GM21723 (cell line): ENCODE data around the gene INSYN2A.

Source experiments
- ATAC-seq: cut with Tn5 transposase; IDR thresholded peaks from one replicate; pipeline ENCODE4 v1.9.1; 2021; ENCODE audit warnings: mild to moderate bottlenecking, moderate library complexity; ENCODE audit not compliant: unreplicated experiment

INSYN2A gene

DNA sequence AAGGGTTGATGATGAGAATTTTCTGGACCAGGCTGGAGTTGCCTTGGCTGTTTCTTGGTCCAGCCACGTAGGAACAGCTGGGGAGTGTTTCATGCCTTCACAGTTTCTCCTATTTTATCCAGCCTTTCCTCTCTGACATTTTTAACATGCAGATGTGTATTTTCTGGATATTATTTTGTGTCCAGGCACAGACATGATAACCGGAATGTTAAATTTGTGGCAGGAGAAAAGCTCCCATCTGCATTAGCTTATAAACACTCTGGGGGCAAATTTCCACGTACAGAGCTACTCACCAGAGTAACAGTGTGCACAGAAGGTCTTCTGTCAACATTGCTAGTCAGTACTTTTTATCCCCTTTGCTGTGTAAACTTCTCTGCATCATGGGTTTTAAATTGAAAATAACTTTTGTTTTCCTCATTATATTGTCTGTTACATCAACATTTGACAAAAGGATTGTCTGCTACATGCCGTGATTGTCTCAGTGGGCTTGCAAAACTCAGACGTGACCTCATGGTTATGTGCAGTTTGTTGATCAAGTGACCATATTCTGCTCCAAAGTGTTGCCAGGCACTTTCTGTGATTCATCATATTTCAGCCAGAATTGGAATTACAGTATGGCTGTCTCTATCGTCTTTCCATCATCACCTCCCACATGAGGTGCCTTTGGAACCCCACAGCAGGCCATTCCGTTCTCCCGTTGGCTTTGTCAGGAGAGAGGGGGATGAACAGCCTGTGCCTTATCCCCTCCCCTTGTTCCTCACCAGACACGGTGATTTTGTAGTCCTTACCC lies 41.4 kb downstream of the INSYN2A start:
- ATAC-seq = no peak

DNA sequence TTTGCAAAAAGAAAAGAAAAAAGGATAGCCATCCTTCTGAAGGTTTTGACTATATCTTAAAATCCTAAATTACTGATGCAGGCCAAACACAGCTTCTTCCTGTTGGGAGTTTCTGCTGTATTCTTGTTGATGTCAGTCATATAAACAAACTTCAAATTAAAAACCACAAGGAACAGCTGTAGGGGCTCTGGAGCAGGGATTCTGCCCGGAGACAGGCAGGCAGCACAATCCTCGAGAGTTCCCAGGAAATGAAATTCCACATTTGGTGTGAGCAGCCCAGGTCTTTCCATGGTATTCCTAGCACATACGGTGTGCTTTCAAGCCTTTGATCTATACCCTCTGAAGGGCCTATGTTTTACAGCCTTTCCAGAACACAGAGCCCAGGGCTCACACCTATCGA lies 43.2 kb downstream of the INSYN2A start:
- no peak for ATAC-seq

DNA sequence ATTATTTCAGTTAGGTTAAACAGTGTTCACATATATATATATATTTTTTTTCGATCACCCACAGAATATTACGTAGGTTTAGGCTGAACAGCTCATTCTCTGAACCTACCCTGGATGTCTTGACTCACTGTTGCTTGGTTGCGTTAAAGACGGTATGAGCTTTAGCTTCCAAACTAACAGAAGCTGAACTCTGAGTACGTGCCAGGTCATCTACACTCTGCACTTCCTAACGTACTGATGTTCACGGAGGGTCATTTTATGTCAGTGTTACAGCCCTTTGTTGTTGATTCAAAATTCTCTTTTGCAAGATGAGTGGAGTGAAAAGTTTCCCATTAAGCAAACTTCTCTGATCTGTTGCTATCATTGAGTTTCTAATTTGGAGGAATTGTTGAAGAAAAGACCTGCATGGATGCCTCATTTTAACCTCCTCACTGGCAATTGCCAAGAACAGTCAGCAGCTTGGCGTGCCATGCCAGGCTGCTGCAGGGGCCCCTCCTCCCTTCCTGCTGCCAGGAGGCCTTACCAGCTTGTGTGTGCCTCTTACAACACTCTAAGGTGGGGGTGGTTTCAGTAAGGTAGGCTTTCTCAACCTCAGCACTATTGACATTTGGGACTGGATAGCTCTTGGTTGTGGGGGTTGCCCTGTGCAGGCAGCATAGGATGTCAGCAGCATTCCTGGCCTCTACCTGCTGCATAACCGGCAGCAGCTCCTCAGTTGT lies 44.3 kb downstream of the INSYN2A start:
- no peak for ATAC-seq

DNA sequence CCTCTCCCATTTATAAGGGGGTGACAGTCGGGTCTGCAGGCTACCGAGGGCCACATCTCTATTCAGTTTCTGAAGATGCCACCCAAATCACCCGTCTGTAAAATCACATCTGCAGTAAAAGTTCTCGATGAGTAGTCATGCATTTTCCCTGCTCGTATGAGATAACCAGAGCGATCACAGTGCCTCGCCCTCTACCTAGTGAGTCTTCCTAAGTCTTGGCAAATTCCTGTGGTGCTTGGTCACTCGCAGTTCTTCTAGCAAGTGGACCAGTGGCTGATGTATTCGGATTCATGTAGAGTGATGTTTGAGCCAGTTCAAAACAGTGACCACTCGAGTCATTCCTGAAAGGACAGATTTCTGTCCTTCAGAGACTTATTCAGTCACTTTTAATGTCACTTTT lies 44.9 kb downstream of the INSYN2A start:
- ATAC-seq = no peak

DNA sequence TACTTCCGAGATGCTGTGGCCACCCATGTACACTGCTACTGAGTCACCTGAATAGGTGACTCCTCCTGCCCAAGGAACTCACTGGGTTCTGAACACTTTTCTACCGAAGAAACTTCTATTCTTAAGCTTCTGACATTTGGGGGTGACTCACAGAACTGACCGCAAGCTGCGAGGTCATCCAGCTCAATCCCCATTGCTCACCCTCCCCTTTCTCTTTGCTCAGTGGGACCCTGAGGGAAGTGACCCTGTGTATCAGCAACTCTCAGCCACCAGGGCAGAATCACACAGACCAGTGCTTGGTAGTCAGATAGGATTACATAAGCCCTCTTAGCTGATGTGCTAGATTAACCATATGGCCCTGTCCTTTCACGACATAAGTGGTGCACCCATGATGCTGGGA lies 46.3 kb downstream of the INSYN2A start:
- ATAC-seq = no peak

- ATAC-seq = no peak
Observed at GRCh38 chr10:127149501-127150081, 46.8 kb downstream of the INSYN2A start.

DNA sequence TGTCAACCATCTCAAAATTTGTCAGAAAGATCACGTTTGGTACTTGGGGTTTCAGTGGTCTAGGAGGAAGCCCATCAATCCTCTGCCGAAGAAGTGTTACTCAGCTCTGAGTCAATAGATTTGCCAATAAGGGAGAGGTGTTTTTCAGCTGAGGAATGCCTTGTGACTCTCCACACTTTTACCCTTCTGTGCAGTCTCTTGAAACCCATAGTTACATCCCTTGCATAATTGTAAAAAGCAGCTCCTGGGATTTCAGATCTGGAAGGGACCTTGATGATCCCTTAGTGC lies 47.5 kb downstream of the INSYN2A start:
- no peak for ATAC-seq

- no peak for ATAC-seq
Observed at GRCh38 chr10:127148066-127148932, 48.1 kb downstream of the INSYN2A start.

DNA sequence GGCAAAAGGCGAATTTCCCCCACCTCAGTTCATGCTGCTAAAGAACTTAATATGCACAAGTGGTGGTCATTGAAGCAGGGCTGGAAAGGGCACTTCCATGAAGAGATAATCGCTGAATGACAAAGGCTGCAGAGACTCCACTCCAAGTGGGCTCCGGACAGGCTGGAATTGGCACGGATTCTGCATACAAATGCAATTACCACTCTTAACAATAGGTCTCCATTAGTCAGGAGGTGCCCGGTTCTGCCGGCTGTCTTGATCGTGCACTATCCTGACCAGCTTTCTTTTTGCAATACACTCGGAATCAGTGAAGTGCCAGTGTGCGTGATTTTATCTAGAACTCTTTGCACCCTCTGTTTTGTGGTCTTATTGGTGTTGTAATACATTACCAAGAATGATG lies 49.7 kb downstream of the INSYN2A start:
- no peak for ATAC-seq
